Heart left ventricle (tissue), 13 donors: ENCODE measurements around the gene ZMYND12.

Source experiments
- POLR2A ChIP-seq, 2 donors: fragments of 450-650 bp; IDR thresholded peaks; one replicate each; pipeline ENCODE4 v1.6.1; 2017; ENCODE audit warnings: antibody characterized with exemption in 2 of 2, mild to moderate bottlenecking in 2 of 2, moderate library complexity in 2 of 2
- TF ChIP-seq, protein P1 (sequence below), 12 donors: fragments of 200-600 bp; sonication (generic) in 4 of 12; IDR thresholded peaks; one replicate each; pipeline versions ENCODE4 v1.5.0 to v1.8.0; 2018 to 2022; ENCODE audit warnings: antibody characterized with exemption in 12 of 12, mild to moderate bottlenecking in 5 of 12
- donor health status: ischemic (EF 13 %, LVEDD 7.1; RV severe dilation, severe dysfunction).
- donor health status: DM: no; HTN: yes; CAD: no.
- donor health status: DM: no; HTN: no; CAD: no.
- donor health status: ischemic (EF 25% LVEDD 6.9; RV normal size, moderate dysfunction).
- donor health status: ischemic (EF 25% LVEDD 5.7; RV mildly dilated, moderate dysfunction).
- donor health status: ischemic (EF 35%, LVEDD 5.7; RV mildly dilated, moderate dysfunction).
- donor health status: nonischemic (EF 11% LVEDD 7.7; RV severe dilation, severe dysfunction).
- donor health status: DM: yes; HTN: yes; CAD: no.
- donor health status: PGD.
- donor health status: ischemic (EF 29% LVEDD 5.4; RV normal size, mild dysfunction).
- donor health status: nonischemic (EF 23%, LVEDD 6.1; RV moderate dilation, normal function).

DNA sequence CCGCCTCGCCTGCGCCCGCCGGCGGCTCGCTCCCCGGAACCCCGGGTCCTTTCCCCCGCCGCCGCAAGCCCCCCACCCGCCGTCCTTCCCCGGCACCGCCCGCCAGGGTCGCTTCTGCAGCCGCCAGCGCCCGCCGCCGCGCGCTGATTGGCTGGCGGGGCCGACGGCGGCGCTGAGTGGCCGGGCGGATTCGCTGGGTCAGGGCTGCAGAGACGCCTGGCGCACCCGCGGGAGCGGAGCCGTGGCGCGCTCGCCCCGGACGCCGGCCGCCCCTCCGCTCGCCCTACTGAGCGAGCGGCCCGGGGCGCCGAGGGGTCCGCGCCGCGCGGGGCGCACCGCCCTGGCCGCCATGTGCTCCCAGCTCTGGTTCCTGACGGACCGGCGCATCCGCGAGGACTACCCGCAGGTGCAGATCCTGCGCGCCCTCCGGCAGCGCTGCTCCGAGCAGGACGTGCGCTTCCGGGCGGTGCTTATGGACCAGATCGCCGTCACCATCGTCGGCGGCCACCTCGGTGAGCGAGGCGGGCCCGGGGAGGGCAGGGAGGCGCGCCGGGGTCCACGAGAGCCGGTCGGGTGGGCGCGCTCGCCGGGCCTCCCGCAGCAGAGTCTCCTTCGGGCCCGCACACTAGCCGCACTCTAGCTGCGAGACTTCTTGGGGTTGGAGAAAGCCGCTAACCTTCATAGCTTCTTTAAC lies 75.1 kb downstream of the ZMYND12 start, which contains the start of gene RIMKLA:
- TF ChIP-seq, protein P1, sequence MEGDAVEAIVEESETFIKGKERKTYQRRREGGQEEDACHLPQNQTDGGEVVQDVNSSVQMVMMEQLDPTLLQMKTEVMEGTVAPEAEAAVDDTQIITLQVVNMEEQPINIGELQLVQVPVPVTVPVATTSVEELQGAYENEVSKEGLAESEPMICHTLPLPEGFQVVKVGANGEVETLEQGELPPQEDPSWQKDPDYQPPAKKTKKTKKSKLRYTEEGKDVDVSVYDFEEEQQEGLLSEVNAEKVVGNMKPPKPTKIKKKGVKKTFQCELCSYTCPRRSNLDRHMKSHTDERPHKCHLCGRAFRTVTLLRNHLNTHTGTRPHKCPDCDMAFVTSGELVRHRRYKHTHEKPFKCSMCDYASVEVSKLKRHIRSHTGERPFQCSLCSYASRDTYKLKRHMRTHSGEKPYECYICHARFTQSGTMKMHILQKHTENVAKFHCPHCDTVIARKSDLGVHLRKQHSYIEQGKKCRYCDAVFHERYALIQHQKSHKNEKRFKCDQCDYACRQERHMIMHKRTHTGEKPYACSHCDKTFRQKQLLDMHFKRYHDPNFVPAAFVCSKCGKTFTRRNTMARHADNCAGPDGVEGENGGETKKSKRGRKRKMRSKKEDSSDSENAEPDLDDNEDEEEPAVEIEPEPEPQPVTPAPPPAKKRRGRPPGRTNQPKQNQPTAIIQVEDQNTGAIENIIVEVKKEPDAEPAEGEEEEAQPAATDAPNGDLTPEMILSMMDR (IDR thresholded peaks at IDR 0.05), result peak in 1 of 12 donors; percentile 8
- TF ChIP-seq POLR2A (IDR thresholded peaks at IDR 0.05), result no peak
